Nephron (organoid): ENCODE results near the gene GPX2.
A peak's percentile ranks its signal among the peaks of the same experiment; 100 is the strongest.

Experiments
- H3K27ac Mint-ChIP-seq, 3 experiments: 2 replicates each; pipeline ENCODE4 v1.8.0; 2020; ENCODE audit warnings: mixed read lengths in 3 of 3, mild to moderate bottlenecking in 2 of 3, moderate library complexity in 1 of 3
- H3K27me3 Mint-ChIP-seq: 2 replicates; pipeline ENCODE4 v1.8.0; 2021; ENCODE audit warnings: low read depth, mild to moderate bottlenecking, moderate library complexity, mixed read lengths
- H3K36me3 Mint-ChIP-seq: 2 replicates; pipeline ENCODE4 v1.8.0; 2020; ENCODE audit warnings: low read depth, mixed read lengths
- H3K4me1 Mint-ChIP-seq: 2 replicates; pipeline ENCODE4 v1.8.0; 2020; ENCODE audit warnings: mixed read lengths
- H3K4me3 Mint-ChIP-seq, 3 experiments: 2 replicates each; pipeline ENCODE4 v1.8.0; 2020; ENCODE audit warnings: mild to moderate bottlenecking in 3 of 3, mixed read lengths in 3 of 3, moderate library complexity in 2 of 3
- H3K9me3 Mint-ChIP-seq: 2 replicates; pipeline ENCODE4 v1.8.0; 2020; ENCODE audit warnings: mixed read lengths
- TF ChIP-seq, protein P1 (sequence below), 3 experiments: fragments of 200-600 bp; sonication (generic); IDR thresholded peaks; one replicate each; pipeline ENCODE4 v1.5.0; 2021; ENCODE audit warnings: antibody characterized with exemption in 3 of 3; ENCODE audit not compliant: unreplicated experiment in 3 of 3

The GPX2 gene

GRCh38 chr14:64943556-64943955, 1.0 kb upstream of the GPX2 start:
- Mint-ChIP-seq H3K9me3 (no peaks in the 10 kb centered on the region), H3K36me3 (peaks cover 44% of the 10 kb centered on the region), H3K4me3 (no peak overlapping the region), H3K27ac (no peak overlapping the region), H3K27me3 (no peaks in the 10 kb centered on the region), H3K4me1 (peaks cover 19% of the 10 kb centered on the region)
- TF ChIP-seq, protein P1, sequence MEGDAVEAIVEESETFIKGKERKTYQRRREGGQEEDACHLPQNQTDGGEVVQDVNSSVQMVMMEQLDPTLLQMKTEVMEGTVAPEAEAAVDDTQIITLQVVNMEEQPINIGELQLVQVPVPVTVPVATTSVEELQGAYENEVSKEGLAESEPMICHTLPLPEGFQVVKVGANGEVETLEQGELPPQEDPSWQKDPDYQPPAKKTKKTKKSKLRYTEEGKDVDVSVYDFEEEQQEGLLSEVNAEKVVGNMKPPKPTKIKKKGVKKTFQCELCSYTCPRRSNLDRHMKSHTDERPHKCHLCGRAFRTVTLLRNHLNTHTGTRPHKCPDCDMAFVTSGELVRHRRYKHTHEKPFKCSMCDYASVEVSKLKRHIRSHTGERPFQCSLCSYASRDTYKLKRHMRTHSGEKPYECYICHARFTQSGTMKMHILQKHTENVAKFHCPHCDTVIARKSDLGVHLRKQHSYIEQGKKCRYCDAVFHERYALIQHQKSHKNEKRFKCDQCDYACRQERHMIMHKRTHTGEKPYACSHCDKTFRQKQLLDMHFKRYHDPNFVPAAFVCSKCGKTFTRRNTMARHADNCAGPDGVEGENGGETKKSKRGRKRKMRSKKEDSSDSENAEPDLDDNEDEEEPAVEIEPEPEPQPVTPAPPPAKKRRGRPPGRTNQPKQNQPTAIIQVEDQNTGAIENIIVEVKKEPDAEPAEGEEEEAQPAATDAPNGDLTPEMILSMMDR (IDR thresholded peaks at IDR 0.05; ENCODE audit: unreplicated experiment in 3 of 3) = no peak

- TF ChIP-seq, protein P1 (IDR thresholded peaks at IDR 0.05; ENCODE audit: unreplicated experiment in 3 of 3) = no peak
- Mint-ChIP-seq H3K4me3 (no peak overlapping the region), H3K4me1 (peaks cover 39% of the 10 kb centered on the region), H3K27me3 (no peaks in the 10 kb centered on the region), H3K27ac (peak overlapping the region in 1 of 3 experiments; percentile 68), H3K36me3 (peaks cover 35% of the 10 kb centered on the region), H3K9me3 (no peaks in the 10 kb centered on the region)
These were observed 2.1 kb downstream of the GPX2 start for GRCh38 chr14:64940336-64940910.

DNA sequence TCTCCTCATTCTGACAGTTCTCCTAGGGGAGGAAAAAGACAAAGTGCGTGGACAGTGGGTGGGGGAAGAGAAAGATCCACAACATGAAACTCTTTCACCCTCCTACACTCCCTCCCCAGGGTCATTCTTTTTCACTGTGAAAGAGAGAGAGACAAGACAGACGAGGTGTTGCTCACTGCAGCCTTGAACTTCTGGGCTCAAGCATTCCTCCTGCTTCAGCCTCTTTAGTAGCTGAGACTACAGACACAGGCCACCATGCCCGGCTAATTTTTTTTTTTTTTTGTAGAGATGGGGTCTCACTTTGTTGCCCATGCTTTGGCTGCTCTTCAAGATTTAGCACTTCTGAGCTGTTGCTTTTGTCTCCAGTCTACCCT, 2.7 kb downstream of the GPX2 start:
- H3K27ac Mint-ChIP-seq = no peak overlapping the region
- peaks cover 33% of the 10 kb centered on the region for H3K36me3 Mint-ChIP-seq
- no peaks in the 10 kb centered on the region for H3K27me3 Mint-ChIP-seq
- no peaks in the 10 kb centered on the region for H3K9me3 Mint-ChIP-seq
- H3K4me3 Mint-ChIP-seq = no peak overlapping the region
- TF ChIP-seq, protein P1 (IDR thresholded peaks at IDR 0.05; ENCODE audit: unreplicated experiment in 3 of 3) = no peak
- peaks cover 43% of the 10 kb centered on the region for H3K4me1 Mint-ChIP-seq

DNA sequence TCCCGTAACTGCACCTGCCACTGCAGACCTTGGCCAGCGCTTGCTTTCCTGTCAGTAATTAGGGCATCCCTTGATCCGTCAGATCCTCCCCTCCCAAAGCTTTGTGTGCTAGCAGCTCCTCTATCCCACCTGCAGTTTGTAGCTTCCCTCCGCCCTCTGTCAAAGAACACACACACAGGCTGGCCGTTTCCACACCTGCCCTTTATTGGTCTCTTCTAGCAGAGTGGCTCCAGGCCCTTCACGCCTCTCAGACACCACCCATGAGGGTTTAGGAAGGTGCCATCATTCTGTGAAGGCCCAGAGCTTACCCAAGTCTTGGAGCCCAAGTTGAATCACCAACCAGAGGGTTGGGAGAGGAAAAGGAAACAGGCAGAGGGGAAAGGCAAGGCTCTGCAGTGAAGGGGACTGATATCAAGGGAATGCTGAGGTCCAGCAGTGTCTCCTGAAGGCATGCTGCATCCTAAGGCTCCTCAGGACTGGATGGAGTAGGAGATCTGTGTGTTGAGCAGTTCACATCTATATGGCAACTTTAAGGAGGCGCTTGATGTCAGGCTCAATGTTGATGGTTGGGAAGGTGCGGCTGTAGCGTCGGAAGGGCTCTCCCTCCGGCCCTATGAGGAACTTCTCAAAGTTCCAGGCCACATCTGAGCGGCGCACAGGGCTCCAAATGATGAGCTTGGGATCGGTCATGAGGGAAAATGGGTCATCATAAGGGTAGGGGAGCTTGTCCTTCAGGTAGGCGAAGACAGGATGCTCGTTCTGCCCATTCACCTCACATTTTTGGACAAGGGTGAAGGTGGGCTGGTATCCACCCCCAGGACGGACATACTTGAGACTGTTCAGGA, 3.4 kb downstream of the GPX2 start:
- TF ChIP-seq, protein P1 (IDR thresholded peaks at IDR 0.05; ENCODE audit: unreplicated experiment in 3 of 3) = no peak

GRCh38 chr14:64937821-64938193, 4.7 kb downstream of the GPX2 start:
- Mint-ChIP-seq H3K27ac (peak overlapping the region; percentile 54 to 80 (median 75)), H3K36me3 (peaks cover 28% of the 10 kb centered on the region), H3K4me1 (peaks cover 55% of the 10 kb centered on the region), H3K27me3 (no peaks in the 10 kb centered on the region), H3K4me3 (no peak overlapping the region), H3K9me3 (no peaks in the 10 kb centered on the region)
- TF ChIP-seq, protein P1 (IDR thresholded peaks at IDR 0.05; ENCODE audit: unreplicated experiment in 3 of 3) = peak; percentile 19 to 44 (median 33)

More for the DNA sequence above, 3.4 kb downstream of the GPX2 start:
- Mint-ChIP-seq H3K4me3 (no peak overlapping the region), H3K27ac (peak overlapping the region; percentile 54 to 58 (median 58)), H3K36me3 (peaks cover 36% of the 10 kb centered on the region), H3K4me1 (peaks cover 49% of the 10 kb centered on the region), H3K27me3 (no peaks in the 10 kb centered on the region), H3K9me3 (no peaks in the 10 kb centered on the region)
